K562 (cell line): Measurements from ENCODE around the gene SLC2A8. TPM values are rescaled to one million over a fixed set of nuclear protein-coding genes. Genes with fewer than 3 reads are reported as not detected.

ENCODE experiments used
- ATF1 ChIP-seq, 2 experiments: fragments of 450-650 bp in 1 of 2; IDR thresholded peaks; 2 replicates each; pipeline ENCODE4 v1.6.1; 2016; ENCODE audit warnings: missing compliant biosample characterization in 1 of 2, missing genetic modification characterization in 1 of 2
- ATF3 ChIP-seq, 2 experiments: fragments of 450-650 bp in 1 of 2; sonication (generic) in 1 of 2; formaldehyde crosslinking in 1 of 2; IDR thresholded peaks in 1 of 2; conservative IDR thresholded peaks in 1 of 2; 2 replicates each; pipeline versions ENCODE4 v1.6.1 to v1.8.1; 2016 to 2023; ENCODE audit warnings: mild to moderate bottlenecking in 2 of 2, moderate library complexity in 2 of 2, inconsistent platforms in 1 of 2, missing genetic modification reagents in 1 of 2
- C11orf30 ChIP-seq: fragments of 450-650 bp; IDR thresholded peaks from 2 replicates; pipeline ENCODE4 v1.6.1; 2016; ENCODE audit warnings: low read depth, mild to moderate bottlenecking
- ESRRA ChIP-seq: fragments of 450-650 bp; IDR thresholded peaks from 2 replicates; pipeline ENCODE4 v1.6.1; 2014; ENCODE audit warnings: low read depth, mild to moderate bottlenecking, moderate library complexity, borderline replicate concordance
- GTF2F1 ChIP-seq: IDR thresholded peaks from 2 replicates; pipeline ENCODE4 v1.6.1; 2011; ENCODE audit warnings: low read depth, low read length, improper control_type of control experiment
- HMG20B ChIP-seq: fragments of 250-450 bp; sonication (Bioruptor Pico); IDR thresholded peaks from 2 replicates; pipeline ENCODE4 v1.5.0; 2021; ENCODE audit warnings: mild to moderate bottlenecking
- JUND ChIP-seq, 2 experiments: IDR thresholded peaks; 2 replicates in 1 of 2; 3 replicates in 1 of 2; pipeline ENCODE4 v1.6.1; 2011; ENCODE audit warnings: borderline replicate concordance in 2 of 2, low read depth in 2 of 2, low read length in 2 of 2, improper control_type of control experiment in 1 of 2, missing biosample characterization in 1 of 2, missing genetic modification characterization in 1 of 2, missing genetic modification reagents in 1 of 2
- KLF6 ChIP-seq: fragments of 250-450 bp; sonication (Bioruptor Pico); IDR thresholded peaks from 2 replicates; pipeline ENCODE4 v1.4.0; 2020; ENCODE audit warnings: mild to moderate bottlenecking, moderate library complexity, borderline replicate concordance
- MTF1 ChIP-seq: fragments of 250-450 bp; sonication (Bioruptor Pico); IDR thresholded peaks from 2 replicates; pipeline ENCODE4 v1.9.0; 2021; ENCODE audit warnings: moderate library complexity, mild to moderate bottlenecking, inconsistent platforms, borderline replicate concordance
- POLR2A ChIP-seq: fragments of 450-650 bp; conservative IDR thresholded peaks from 2 replicates; pipeline ENCODE4 v1.6.1; 2016
- RFX7 ChIP-seq: fragments of 250-450 bp; sonication (Bioruptor Pico); IDR thresholded peaks from 2 replicates; pipeline ENCODE4 v1.5.1; 2021; ENCODE audit warnings: mild to moderate bottlenecking
- SIRT6 ChIP-seq: IDR thresholded peaks from one replicate; pipeline ENCODE4 v1.6.1; 2012; ENCODE audit warnings: low read depth, mild to moderate bottlenecking, control low read depth, inconsistent platforms, low read length, moderate library complexity
- SMARCA4 ChIP-seq: fragments of 450-650 bp; IDR thresholded peaks from 2 replicates; pipeline ENCODE4 v1.6.1; 2016
- TARDBP ChIP-seq: fragments of 450-650 bp; IDR thresholded peaks from 2 replicates; pipeline ENCODE4 v1.6.1; 2016
- TCF7L2 ChIP-seq: fragments of 150-350 bp; IDR thresholded peaks from 2 replicates; pipeline ENCODE4 v1.6.1; 2016; ENCODE audit warnings: low read depth, mild to moderate bottlenecking, low read length, moderate library complexity
- YY1 ChIP-seq, 3 experiments: IDR thresholded peaks; 2 replicates each; pipeline ENCODE4 v1.6.1; 2011; ENCODE audit warnings: low read length in 2 of 3, mild to moderate bottlenecking in 2 of 3, moderate library complexity in 2 of 3, borderline replicate concordance in 1 of 3, control low read depth in 1 of 3, low read depth in 1 of 3; ENCODE audit not compliant: insufficient read depth in 3 of 3, insufficient replicate concordance in 2 of 3, control insufficient read depth in 1 of 3, insufficient read length in 1 of 3; ENCODE audit errors: extremely low read depth in 1 of 3
- ZC3H11A ChIP-seq: IDR thresholded peaks from 2 replicates; pipeline ENCODE4 v1.6.1; 2012; ENCODE audit warnings: low read depth, low read length, improper control_type of control experiment
- ZNF212 ChIP-seq: fragments of 450-650 bp; formaldehyde crosslinking; IDR thresholded peaks from 2 replicates; pipeline ENCODE4 v1.4.0; 2020; ENCODE audit warnings: mild to moderate bottlenecking
- polyA plus RNA-seq, 8 experiments: library from polyadenylated mRNA; depleted of rRNA in 4 of 8; stranded (reverse) in 5 of 8; unstranded in 3 of 8; fragments of >200 nt; fragmentation: Nextera tagmentation in 2 of 8; fragmentation: Illumina TruSeq in 1 of 8; extraction: Ambion mirVana in 2 of 8; extraction: Trizol in 1 of 8; gene quantifications; 2 replicates each; pipeline versions ENCODE4 v1.2.1 to v1.2.3, GENCODE V29; 2011 to 2014; ENCODE audit warnings: inconsistent platforms in 1 of 8, missing spikeins in 1 of 8
- total RNA-seq, 7 experiments: library from RNA; depleted of rRNA in 6 of 7; stranded (reverse); fragments of >200 nt in 6 of 7; fragmentation: Illumina TruSeq in 2 of 7; extraction: Trizol in 2 of 7; gene quantifications; 2 replicates each; pipeline versions ENCODE4 v1.2.1 to v1.2.3, GENCODE V29; 2011 to 2021; ENCODE audit warnings: low replicate concordance in 1 of 7
- TF ChIP-seq, protein P1 (sequence below): fragments of 250-450 bp; sonication (Bioruptor Pico); IDR thresholded peaks from 2 replicates; pipeline ENCODE4 v1.4.0; 2020
- TF ChIP-seq, protein P2 (sequence below): fragments of 200-800 bp; sonication (Bioruptor generic); IDR thresholded peaks from 2 replicates; pipeline ENCODE4 v1.6.1; 2016; ENCODE audit warnings: missing genetic modification characterization, missing compliant biosample characterization

SLC2A8 gene
- total and polyA plus RNA-seq, 9 of the 15 experiments (the other 6 are each of a cell fraction or from before 2014, with no cell fraction given) = 0.13 to 12.9 (median 5.2) TPM

GRCh38 chr9:127388037-127388855, 8.7 kb upstream of the SLC2A8 start (continued):
- TF ChIP-seq ZNF212 (CRISPR knock-in tag) (no peak), KLF6 (no peak), POLR2A (no peak), YY1 (IDR thresholded peaks at IDR 0.05; ENCODE audit: borderline replicate concordance in 1 of 3, control insufficient read depth in 1 of 3, extremely low read depth in 1 of 3, insufficient read depth in 3 of 3, insufficient read length in 1 of 3, insufficient replicate concordance in 2 of 3, low read depth in 1 of 3, low read length in 2 of 3) (no peak), SMARCA4 (no peak; the same call in 1 of the 2 replicates), ZC3H11A (no peak), JUND (IDR thresholded peaks at IDR 0.05; ENCODE audit: borderline replicate concordance, low read depth, low read length) (peak; percentile 48), JUND (tag; IDR thresholded peaks at IDR 0.05; ENCODE audit: borderline replicate concordance, low read depth, low read length) (peak; percentile 61; the same call in 1 of the 3 replicates), HMG20B (CRISPR knock-in tag) (no peak), TCF7L2 (peak; percentile 75), ATF1 (CRISPR knock-in tag; IDR thresholded peaks at IDR 0.05) (no peak), ATF1 (tag; IDR thresholded peaks at IDR 0.05) (0 out of 2 replicates have a peak, but pooled peaks have one; percentile 14), ATF3 (IDR thresholded peaks at IDR 0.05) (peak; percentile 94), ATF3 (CRISPR knock-in tag; conservative IDR thresholded peaks at IDR 0.05) (no peak), C11orf30 (no peak), GTF2F1 (no peak), MTF1 (CRISPR knock-in tag) (no peak), TARDBP (no peak), ESRRA (peak; percentile 91; the same call in 1 of the 2 replicates), RFX7 (CRISPR knock-in tag) (no peak), SIRT6 (no peak)
- TF ChIP-seq, protein P1, sequence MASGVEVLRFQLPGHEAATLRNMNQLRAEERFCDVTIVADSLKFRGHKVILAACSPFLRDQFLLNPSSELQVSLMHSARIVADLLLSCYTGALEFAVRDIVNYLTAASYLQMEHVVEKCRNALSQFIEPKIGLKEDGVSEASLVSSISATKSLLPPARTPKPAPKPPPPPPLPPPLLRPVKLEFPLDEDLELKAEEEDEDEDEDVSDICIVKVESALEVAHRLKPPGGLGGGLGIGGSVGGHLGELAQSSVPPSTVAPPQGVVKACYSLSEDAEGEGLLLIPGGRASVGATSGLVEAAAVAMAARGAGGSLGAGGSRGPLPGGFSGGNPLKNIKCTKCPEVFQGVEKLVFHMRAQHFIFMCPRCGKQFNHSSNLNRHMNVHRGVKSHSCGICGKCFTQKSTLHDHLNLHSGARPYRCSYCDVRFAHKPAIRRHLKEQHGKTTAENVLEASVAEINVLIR (CRISPR knock-in tag) = no peak
- TF ChIP-seq, protein P2, sequence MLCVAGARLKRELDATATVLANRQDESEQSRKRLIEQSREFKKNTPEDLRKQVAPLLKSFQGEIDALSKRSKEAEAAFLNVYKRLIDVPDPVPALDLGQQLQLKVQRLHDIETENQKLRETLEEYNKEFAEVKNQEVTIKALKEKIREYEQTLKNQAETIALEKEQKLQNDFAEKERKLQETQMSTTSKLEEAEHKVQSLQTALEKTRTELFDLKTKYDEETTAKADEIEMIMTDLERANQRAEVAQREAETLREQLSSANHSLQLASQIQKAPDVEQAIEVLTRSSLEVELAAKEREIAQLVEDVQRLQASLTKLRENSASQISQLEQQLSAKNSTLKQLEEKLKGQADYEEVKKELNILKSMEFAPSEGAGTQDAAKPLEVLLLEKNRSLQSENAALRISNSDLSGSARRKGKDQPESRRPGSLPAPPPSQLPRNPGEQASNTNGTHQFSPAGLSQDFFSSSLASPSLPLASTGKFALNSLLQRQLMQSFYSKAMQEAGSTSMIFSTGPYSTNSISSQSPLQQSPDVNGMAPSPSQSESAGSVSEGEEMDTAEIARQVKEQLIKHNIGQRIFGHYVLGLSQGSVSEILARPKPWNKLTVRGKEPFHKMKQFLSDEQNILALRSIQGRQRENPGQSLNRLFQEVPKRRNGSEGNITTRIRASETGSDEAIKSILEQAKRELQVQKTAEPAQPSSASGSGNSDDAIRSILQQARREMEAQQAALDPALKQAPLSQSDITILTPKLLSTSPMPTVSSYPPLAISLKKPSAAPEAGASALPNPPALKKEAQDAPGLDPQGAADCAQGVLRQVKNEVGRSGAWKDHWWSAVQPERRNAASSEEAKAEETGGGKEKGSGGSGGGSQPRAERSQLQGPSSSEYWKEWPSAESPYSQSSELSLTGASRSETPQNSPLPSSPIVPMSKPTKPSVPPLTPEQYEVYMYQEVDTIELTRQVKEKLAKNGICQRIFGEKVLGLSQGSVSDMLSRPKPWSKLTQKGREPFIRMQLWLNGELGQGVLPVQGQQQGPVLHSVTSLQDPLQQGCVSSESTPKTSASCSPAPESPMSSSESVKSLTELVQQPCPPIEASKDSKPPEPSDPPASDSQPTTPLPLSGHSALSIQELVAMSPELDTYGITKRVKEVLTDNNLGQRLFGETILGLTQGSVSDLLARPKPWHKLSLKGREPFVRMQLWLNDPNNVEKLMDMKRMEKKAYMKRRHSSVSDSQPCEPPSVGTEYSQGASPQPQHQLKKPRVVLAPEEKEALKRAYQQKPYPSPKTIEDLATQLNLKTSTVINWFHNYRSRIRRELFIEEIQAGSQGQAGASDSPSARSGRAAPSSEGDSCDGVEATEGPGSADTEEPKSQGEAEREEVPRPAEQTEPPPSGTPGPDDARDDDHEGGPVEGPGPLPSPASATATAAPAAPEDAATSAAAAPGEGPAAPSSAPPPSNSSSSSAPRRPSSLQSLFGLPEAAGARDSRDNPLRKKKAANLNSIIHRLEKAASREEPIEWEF = no peak
